Measurements from ENCODE around the gene COL13A1. TPM values are rescaled to one million over a fixed set of nuclear protein-coding genes. Genes with fewer than 3 reads are reported as not detected.

The COL13A1 gene
- total and polyA plus RNA-seq, 12 donors, result 0.54 to 7.6 (median 1.9) TPM

DNA sequence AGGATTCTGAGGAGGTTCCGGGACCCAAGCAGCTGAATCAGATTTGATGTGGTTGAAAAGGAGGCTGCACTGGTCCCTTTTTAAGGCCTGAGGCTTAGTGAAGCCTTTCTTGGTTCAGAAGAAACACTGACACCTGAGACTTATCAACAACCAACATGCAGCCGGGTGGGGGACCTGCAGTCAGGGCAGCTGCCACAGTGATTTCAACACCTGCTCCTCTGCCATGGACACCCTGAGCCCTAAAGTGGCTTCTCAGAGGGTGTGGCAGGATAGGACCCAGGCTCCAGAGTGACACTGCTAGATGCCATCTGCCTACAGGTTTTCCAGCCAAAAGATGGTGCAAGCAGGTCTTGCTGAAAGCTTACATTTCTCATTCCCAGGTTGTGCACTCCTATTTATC is 99.3 kb downstream of the COL13A1 start:
- Histone ChIP-seq H3K36me3 (replicated peaks in 1 of 2) (no peaks in the 10 kb centered on the region), H3K27me3 (no peaks in the 10 kb centered on the region), H3K4me3 (no peak overlapping the region), H3K9me3 (replicated peaks in 1 of 3) (no peaks in the 10 kb centered on the region), H3K27ac (peak overlapping the region in 1 of 5 donors; percentile 7), H3K4me1 (replicated peaks in 1 of 2) (no peaks in the 10 kb centered on the region)
- TF ChIP-seq POLR2A (IDR thresholded peaks at IDR 0.05), result no peak
- TF ChIP-seq, protein P1, sequence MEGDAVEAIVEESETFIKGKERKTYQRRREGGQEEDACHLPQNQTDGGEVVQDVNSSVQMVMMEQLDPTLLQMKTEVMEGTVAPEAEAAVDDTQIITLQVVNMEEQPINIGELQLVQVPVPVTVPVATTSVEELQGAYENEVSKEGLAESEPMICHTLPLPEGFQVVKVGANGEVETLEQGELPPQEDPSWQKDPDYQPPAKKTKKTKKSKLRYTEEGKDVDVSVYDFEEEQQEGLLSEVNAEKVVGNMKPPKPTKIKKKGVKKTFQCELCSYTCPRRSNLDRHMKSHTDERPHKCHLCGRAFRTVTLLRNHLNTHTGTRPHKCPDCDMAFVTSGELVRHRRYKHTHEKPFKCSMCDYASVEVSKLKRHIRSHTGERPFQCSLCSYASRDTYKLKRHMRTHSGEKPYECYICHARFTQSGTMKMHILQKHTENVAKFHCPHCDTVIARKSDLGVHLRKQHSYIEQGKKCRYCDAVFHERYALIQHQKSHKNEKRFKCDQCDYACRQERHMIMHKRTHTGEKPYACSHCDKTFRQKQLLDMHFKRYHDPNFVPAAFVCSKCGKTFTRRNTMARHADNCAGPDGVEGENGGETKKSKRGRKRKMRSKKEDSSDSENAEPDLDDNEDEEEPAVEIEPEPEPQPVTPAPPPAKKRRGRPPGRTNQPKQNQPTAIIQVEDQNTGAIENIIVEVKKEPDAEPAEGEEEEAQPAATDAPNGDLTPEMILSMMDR (IDR thresholded peaks at IDR 0.05), result no peak
- DNase-seq, result no peak
- 81 to 94% (median 88%) methylated on average over 2 of the region's 2 CpGs for WGBS, 4 donors
- intact Hi-C loops (cut with DNase I), result no loop called here

DNA sequence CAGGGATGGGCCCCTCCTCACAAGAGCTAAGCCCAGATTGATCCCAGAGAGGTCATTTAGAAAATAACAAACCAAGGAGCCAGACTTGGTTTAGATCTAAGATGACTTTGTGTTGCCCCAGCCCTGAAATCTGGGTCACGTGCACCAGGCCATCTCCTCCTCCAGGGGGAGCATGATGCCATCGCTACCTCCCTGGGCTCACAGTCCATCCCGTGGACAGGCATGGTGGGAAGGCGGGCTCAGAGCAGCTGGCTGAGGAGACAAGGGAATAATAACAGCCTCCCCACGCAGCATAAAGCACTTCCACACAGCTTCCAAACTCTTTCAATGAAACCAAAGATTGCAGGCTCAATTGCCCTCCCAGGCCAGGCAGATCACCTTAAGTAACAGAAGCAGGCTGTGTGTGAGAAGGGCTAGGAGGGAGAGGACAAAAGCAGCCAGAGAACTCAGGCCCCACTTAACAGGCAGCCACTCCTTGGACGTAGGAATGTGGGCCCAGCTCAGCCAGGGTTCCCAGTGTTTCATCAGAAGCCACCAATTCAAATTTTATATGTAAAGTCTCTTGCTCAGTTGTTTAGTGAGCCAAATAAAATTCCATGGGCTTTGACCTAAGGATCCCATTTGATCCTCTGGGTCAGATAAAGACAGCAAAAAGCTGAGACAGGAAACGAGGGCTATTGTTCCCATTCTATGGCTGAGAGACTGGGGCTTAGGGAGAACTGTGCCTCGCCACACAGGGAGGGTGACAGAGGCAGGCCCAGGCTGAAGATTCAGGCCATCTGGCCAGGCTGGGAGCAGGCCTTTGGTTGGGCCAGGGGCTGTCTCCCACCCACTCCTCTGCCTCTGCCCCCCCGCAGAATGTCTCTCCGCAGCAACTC is 100.2 kb downstream of the COL13A1 start:
- no peak overlapping the region for H3K4me3 ChIP-seq
- H3K27ac ChIP-seq, result peak overlapping the region in 1 of 5 donors; percentile 46
- H3K36me3 ChIP-seq (replicated peaks in 1 of 2), result no peaks in the 10 kb centered on the region
- intact Hi-C loops (cut with DNase I), result no loop called here
- H3K9me3 ChIP-seq (replicated peaks in 1 of 3), result no peaks in the 10 kb centered on the region
- H3K27me3 ChIP-seq, result no peaks in the 10 kb centered on the region
- H3K4me1 ChIP-seq (replicated peaks in 1 of 2), result no peaks in the 10 kb centered on the region
- WGBS, 4 donors, result 65 to 74% (median 66%) methylated on average over 10 of the region's 10 CpGs
- DNase-seq, result peak; percentile 26 to 67 (median 51)
- TF ChIP-seq, protein P1 (IDR thresholded peaks at IDR 0.05), result peak; percentile 30 to 56 (median 40)
- TF ChIP-seq POLR2A (IDR thresholded peaks at IDR 0.05), result no peak

DNA sequence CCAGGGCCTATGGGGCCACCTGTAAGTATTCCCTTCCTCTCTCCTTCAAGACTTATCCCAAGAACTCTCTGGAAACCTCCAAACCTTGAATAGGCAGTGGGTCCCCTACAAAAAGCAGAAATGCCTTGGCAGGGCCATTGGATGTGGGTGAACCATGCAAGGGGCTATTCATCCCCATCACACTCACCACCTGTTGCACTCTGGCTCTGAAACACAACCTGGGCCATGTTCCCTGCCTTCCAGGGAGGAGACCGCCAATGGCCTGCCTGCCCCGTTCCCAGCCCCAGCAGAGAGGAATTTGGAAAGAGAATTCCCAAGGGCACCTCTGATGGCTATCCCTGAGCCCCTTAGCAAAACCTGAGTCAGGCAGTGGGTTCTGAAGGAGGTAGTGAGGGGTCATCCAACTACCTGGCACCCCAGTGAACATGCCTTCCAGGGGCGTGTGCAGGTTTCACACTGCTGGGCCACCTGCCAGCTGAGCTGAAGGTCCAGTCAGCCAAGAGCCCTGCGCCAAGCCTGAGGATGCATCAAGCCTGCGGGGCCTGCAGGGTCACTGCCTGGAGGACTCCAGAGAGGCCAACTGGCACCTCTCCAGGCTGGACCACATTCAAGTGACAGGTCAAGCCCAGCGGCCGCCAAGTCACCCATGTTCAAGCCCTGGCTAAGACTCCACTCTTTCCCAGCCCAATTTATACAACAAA is 101.3 kb downstream of the COL13A1 start:
- no peaks in the 10 kb centered on the region for H3K36me3 ChIP-seq (replicated peaks in 1 of 2)
- H3K4me3 ChIP-seq, result no peak overlapping the region
- no peaks in the 10 kb centered on the region for H3K9me3 ChIP-seq (replicated peaks in 1 of 3)
- TF ChIP-seq POLR2A (IDR thresholded peaks at IDR 0.05), result no peak
- TF ChIP-seq, protein P1 (IDR thresholded peaks at IDR 0.05), result no peak
- peak in 4 of 7 donors; percentile 26 to 67 (median 40) for DNase-seq
- no peaks in the 10 kb centered on the region for H3K27me3 ChIP-seq
- peak overlapping the region in 1 of 5 donors; percentile 46 for H3K27ac ChIP-seq
- H3K4me1 ChIP-seq (replicated peaks in 1 of 2), result no peaks in the 10 kb centered on the region
- 0 to 61% (median 55%) methylated on average over 1 to 7 of the region's 7 CpGs for WGBS, 4 donors
- intact Hi-C loops (cut with DNase I), result no loop called here

DNA sequence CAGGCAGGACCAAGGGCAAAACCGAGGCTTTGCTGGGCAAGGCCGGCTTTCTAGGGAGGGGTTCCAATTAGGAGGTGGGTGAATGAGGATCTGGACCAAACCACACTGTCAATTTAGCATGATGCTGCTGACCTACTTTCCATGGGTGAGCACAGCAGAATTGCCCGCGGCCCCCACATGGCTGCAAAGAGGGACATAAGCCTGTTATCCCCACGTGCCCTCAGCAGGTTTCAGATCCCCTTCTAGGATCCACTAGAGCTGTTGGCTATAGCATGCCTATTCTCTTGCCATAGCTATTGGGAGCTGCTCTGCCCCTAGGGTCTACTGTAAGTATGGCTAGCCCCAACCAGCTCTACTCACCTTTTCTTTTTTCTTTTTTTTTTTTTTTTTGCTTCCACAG is 102.8 kb downstream of the COL13A1 start:
- no peaks in the 10 kb centered on the region for H3K27me3 ChIP-seq
- no peak overlapping the region for H3K4me3 ChIP-seq
- TF ChIP-seq, protein P1 (IDR thresholded peaks at IDR 0.05), result no peak
- no peak for TF ChIP-seq POLR2A (IDR thresholded peaks at IDR 0.05)
- 85 to 90% (median 88%) methylated on average over 3 to 5 of the region's 5 CpGs for WGBS, 4 donors
- no peak overlapping the region for H3K27ac ChIP-seq
- intact Hi-C loops (cut with DNase I), result no loop called here
- H3K4me1 ChIP-seq (replicated peaks in 1 of 2), result no peaks in the 10 kb centered on the region
- DNase-seq, result no peak
- H3K36me3 ChIP-seq (replicated peaks in 1 of 2), result no peaks in the 10 kb centered on the region
- no peaks in the 10 kb centered on the region for H3K9me3 ChIP-seq (replicated peaks in 1 of 3)

Measured in adrenal gland (tissue), 12 donors.